Endodermal cell (in vitro differentiated cells): ENCODE data around the gene ADARB1. TPM values are rescaled to one million over a fixed set of nuclear protein-coding genes. Genes with fewer than 3 reads are reported as not detected.

Source experiments
- DNase-seq: peaks from one replicate; pipeline ENCODE4 v3.0.0-alpha.2; 2017
- H3K27ac ChIP-seq: 2 replicates; pipeline ENCODE4 v1.5.1; 2013; ENCODE audit warnings: mild to moderate bottlenecking, low read depth, low read length, moderate library complexity
- H3K27me3 ChIP-seq: 2 replicates; pipeline ENCODE4 v1.6.1; 2013; ENCODE audit warnings: mild to moderate bottlenecking, low read length, moderate library complexity; ENCODE audit not compliant: insufficient read depth, control insufficient read depth, poor library complexity, severe bottlenecking
- H3K36me3 ChIP-seq: 2 replicates; pipeline ENCODE4 v1.7.0; 2013; ENCODE audit warnings: mild to moderate bottlenecking, low read length, moderate library complexity; ENCODE audit not compliant: control insufficient read depth, insufficient read depth
- H3K4me1 ChIP-seq: one replicate; pipeline ENCODE4 v1.7.0; 2013; ENCODE audit warnings: low read length; ENCODE audit not compliant: control insufficient read depth, insufficient read depth
- H3K4me3 ChIP-seq: 2 replicates; pipeline ENCODE4 v1.5.1; 2013; ENCODE audit warnings: mild to moderate bottlenecking, low read length, moderate library complexity
- H3K9ac ChIP-seq: 2 replicates; pipeline ENCODE4 v1.6.1; 2013; ENCODE audit warnings: mild to moderate bottlenecking, low read length, moderate library complexity; ENCODE audit not compliant: poor library complexity, severe bottlenecking; ENCODE audit errors: extremely low read depth
- H3K9me3 ChIP-seq: 2 replicates; pipeline ENCODE4 v1.6.1; 2013; ENCODE audit warnings: mild to moderate bottlenecking, low read length, moderate library complexity; ENCODE audit not compliant: control insufficient read depth
- H3K27ac Mint-ChIP-seq: 2 replicates; pipeline ENCODE4 v1.8.0; 2020; ENCODE audit warnings: mixed read lengths
- H3K27me3 Mint-ChIP-seq: 2 replicates; pipeline ENCODE4 v1.8.0; 2021; ENCODE audit warnings: mild to moderate bottlenecking, mixed read lengths; ENCODE audit not compliant: insufficient read depth
- H3K36me3 Mint-ChIP-seq: 2 replicates; pipeline ENCODE4 v1.8.0; 2020; ENCODE audit warnings: low read depth, mixed read lengths
- H3K4me1 Mint-ChIP-seq: 2 replicates; pipeline ENCODE4 v1.8.0; 2020; ENCODE audit warnings: mixed read lengths
- H3K4me3 Mint-ChIP-seq: 2 replicates; pipeline ENCODE4 v1.8.0; 2020; ENCODE audit warnings: mild to moderate bottlenecking, moderate library complexity, mixed read lengths
- H3K9me3 Mint-ChIP-seq: 2 replicates; pipeline ENCODE4 v1.8.0; 2020; ENCODE audit warnings: mild to moderate bottlenecking, mixed read lengths
- WGBS, 2 experiments: methylation state at CpG; one replicate each; pipeline versions ENCODE4 v1.1.5 to v1.1.7; 2013; ENCODE audit warnings: missing lambda C conversion rate in 2 of 2, mixed read lengths in 1 of 2; ENCODE audit not compliant: insufficient coverage in 1 of 2, insufficient read length in 1 of 2; 5-methylcytosine and 5-hydroxymethylcytosine counted together
- total RNA-seq, 2 donors: library from RNA; stranded (reverse); fragmentation: NEBNext Ultra II Directional in 1 of 2; extraction: Animal tissue kit (Norgen Biotek cat#: 25700) in 1 of 2; gene quantifications; 2 replicates in 1 of 2; 3 replicates in 1 of 2; pipeline ENCODE4 v1.2.1, GENCODE V29; 2021
- TF ChIP-seq, protein P1 (sequence below): fragments of 200-600 bp; sonication (generic); conservative IDR thresholded peaks from 2 replicates; pipeline ENCODE4 v1.5.0; 2021; ENCODE audit warnings: antibody characterized with exemption, mild to moderate bottlenecking

ADARB1 gene
- total RNA-seq, 2 donors from 2014 or later, result 11.5 to 20.1 TPM

DNA sequence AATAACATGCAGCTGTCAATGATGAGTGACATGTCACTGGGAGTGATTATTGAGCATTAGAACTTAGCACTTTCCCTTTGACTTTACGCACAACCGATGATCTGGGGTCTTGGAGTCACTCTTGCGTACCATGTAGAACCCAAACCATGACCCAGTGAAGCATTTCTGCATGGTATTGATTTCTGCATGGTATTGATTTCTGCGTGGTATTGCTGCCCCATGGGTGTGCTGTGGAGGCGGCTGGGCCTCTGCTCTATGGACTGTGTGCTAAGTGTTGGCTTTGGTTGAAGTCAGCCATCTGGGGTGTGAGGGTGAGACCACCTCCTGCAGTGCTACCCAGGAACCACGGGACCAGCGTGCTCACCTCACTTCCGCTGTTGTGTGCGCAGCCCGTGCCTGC, 98.0 kb downstream of the ADARB1 start:
- H3K4me3 ChIP-seq, result no peak overlapping the region
- no peaks in the 10 kb centered on the region for H3K36me3 ChIP-seq
- no peak for DNase-seq
- Mint-ChIP-seq H3K36me3 (peaks cover 14% of the 10 kb centered on the region), H3K27me3 (no peaks in the 10 kb centered on the region), H3K27ac (no peak overlapping the region), H3K9me3 (no peaks in the 10 kb centered on the region), H3K4me3 (no peak overlapping the region), H3K4me1 (no peaks in the 10 kb centered on the region)
- H3K9me3 ChIP-seq, result no peaks in the 10 kb centered on the region
- H3K9ac ChIP-seq, result no peak overlapping the region
- H3K27ac ChIP-seq, result no peak overlapping the region
- WGBS, 2 experiments, result 93 to 99% methylated on average over 8 to 10 of the region's 10 CpGs
- H3K27me3 ChIP-seq, result no peaks in the 10 kb centered on the region
- TF ChIP-seq, protein P1, sequence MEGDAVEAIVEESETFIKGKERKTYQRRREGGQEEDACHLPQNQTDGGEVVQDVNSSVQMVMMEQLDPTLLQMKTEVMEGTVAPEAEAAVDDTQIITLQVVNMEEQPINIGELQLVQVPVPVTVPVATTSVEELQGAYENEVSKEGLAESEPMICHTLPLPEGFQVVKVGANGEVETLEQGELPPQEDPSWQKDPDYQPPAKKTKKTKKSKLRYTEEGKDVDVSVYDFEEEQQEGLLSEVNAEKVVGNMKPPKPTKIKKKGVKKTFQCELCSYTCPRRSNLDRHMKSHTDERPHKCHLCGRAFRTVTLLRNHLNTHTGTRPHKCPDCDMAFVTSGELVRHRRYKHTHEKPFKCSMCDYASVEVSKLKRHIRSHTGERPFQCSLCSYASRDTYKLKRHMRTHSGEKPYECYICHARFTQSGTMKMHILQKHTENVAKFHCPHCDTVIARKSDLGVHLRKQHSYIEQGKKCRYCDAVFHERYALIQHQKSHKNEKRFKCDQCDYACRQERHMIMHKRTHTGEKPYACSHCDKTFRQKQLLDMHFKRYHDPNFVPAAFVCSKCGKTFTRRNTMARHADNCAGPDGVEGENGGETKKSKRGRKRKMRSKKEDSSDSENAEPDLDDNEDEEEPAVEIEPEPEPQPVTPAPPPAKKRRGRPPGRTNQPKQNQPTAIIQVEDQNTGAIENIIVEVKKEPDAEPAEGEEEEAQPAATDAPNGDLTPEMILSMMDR, result no peak
- no peaks in the 10 kb centered on the region for H3K4me1 ChIP-seq

- H3K27me3 Mint-ChIP-seq, result no peaks in the 10 kb centered on the region
- DNase-seq, result no peak
- TF ChIP-seq, protein P1, result no peak
- Histone ChIP-seq H3K27ac (no peak overlapping the region), H3K4me1 (no peaks in the 10 kb centered on the region), H3K4me3 (no peak overlapping the region), H3K36me3 (no peaks in the 10 kb centered on the region), H3K9ac (no peak overlapping the region), H3K9me3 (no peaks in the 10 kb centered on the region), H3K27me3 (no peaks in the 10 kb centered on the region)
- no peak overlapping the region for H3K4me3 Mint-ChIP-seq
- H3K9me3 Mint-ChIP-seq, result no peaks in the 10 kb centered on the region
- H3K27ac Mint-ChIP-seq, result no peak overlapping the region
- H3K36me3 Mint-ChIP-seq, result peaks cover 14% of the 10 kb centered on the region
- WGBS, 2 experiments, result 91 to 96% methylated on average over 12 of the region's 12 CpGs
- peaks cover 5% of the 10 kb centered on the region for H3K4me1 Mint-ChIP-seq
Observed at GRCh38 chr21:45175326-45176095, 101.1 kb downstream of the ADARB1 start.

DNA sequence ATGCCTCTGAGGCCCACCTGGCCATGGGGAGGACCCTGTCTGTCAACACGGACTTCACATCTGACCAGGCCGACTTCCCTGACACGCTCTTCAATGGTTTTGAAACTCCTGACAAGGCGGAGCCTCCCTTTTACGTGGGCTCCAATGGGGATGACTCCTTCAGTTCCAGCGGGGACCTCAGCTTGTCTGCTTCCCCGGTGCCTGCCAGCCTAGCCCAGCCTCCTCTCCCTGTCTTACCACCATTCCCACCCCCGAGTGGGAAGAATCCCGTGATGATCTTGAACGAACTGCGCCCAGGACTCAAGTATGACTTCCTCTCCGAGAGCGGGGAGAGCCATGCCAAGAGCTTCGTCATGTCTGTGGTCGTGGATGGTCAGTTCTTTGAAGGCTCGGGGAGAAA, 101.8 kb downstream of the ADARB1 start:
- no peaks in the 10 kb centered on the region for H3K27me3 ChIP-seq
- Mint-ChIP-seq H3K9me3 (no peaks in the 10 kb centered on the region), H3K27ac (no peak overlapping the region), H3K4me1 (peaks cover 8% of the 10 kb centered on the region), H3K4me3 (no peak overlapping the region), H3K36me3 (peaks cover 14% of the 10 kb centered on the region), H3K27me3 (no peaks in the 10 kb centered on the region)
- H3K9me3 ChIP-seq, result no peaks in the 10 kb centered on the region
- no peak overlapping the region for H3K4me3 ChIP-seq
- no peak for DNase-seq
- TF ChIP-seq, protein P1, result no peak
- no peak overlapping the region for H3K27ac ChIP-seq
- H3K9ac ChIP-seq, result no peak overlapping the region
- H3K36me3 ChIP-seq, result no peaks in the 10 kb centered on the region
- WGBS, 2 experiments, result 96 to 97% methylated on average over 16 of the region's 16 CpGs
- peaks cover 5% of the 10 kb centered on the region for H3K4me1 ChIP-seq
